ENCODE data around the gene THRA.
A peak's percentile ranks its signal among the peaks of the same experiment; 100 is the strongest.

Gene THRA, protein sequence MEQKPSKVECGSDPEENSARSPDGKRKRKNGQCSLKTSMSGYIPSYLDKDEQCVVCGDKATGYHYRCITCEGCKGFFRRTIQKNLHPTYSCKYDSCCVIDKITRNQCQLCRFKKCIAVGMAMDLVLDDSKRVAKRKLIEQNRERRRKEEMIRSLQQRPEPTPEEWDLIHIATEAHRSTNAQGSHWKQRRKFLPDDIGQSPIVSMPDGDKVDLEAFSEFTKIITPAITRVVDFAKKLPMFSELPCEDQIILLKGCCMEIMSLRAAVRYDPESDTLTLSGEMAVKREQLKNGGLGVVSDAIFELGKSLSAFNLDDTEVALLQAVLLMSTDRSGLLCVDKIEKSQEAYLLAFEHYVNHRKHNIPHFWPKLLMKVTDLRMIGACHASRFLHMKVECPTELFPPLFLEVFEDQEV

GRCh38 chr17:40062329-40063186 is at the start of gene THRA:
THRA (plus strand) TSS chr17:40062965; CDS start chr17:40074489, 11,524 bp downstream.
- POLR2A ChIA-PET (ENCODE audit: low non-redundant PET): no interaction called here
- TF ChIP-seq, protein P1, sequence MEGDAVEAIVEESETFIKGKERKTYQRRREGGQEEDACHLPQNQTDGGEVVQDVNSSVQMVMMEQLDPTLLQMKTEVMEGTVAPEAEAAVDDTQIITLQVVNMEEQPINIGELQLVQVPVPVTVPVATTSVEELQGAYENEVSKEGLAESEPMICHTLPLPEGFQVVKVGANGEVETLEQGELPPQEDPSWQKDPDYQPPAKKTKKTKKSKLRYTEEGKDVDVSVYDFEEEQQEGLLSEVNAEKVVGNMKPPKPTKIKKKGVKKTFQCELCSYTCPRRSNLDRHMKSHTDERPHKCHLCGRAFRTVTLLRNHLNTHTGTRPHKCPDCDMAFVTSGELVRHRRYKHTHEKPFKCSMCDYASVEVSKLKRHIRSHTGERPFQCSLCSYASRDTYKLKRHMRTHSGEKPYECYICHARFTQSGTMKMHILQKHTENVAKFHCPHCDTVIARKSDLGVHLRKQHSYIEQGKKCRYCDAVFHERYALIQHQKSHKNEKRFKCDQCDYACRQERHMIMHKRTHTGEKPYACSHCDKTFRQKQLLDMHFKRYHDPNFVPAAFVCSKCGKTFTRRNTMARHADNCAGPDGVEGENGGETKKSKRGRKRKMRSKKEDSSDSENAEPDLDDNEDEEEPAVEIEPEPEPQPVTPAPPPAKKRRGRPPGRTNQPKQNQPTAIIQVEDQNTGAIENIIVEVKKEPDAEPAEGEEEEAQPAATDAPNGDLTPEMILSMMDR (conservative IDR thresholded peaks at IDR 0.05; ENCODE audit: low read depth): peak; percentile 73
- H3K27ac ChIP-seq: peak within 1 kb of the TSS; percentile 95
- CTCF ChIA-PET: interaction anchor here (0.5 to 2.1 kb wide), 10 partner anchors 9 to 334 kb away, joined by 3 to 19 read pairs (median 3); partner anchors contain the start of genes MED24 and NR1D1
- peak; percentile 72 for DNase-seq (ENCODE audit: low spot score)

- CTCF ChIA-PET: interaction anchor here (1.1 to 4.1 kb wide), 3 partner anchors 12 to 138 kb away, joined by 3 to 57 read pairs (median 7); no protein-coding TSS in a partner anchor
- H3K27ac ChIP-seq: peak overlapping the region; percentile 99
- POLR2A ChIA-PET (ENCODE audit: low non-redundant PET): no interaction called here
- DNase-seq (ENCODE audit: low spot score): no peak
- TF ChIP-seq, protein P1 (conservative IDR thresholded peaks at IDR 0.05; ENCODE audit: low read depth): no peak
Observed at GRCh38 chr17:40014375-40014980, 48.3 kb upstream of the THRA start.

GRCh38 chr17:40015005-40015997 is 47.5 kb upstream of the THRA start, which contains the start of gene CSF3:
CSF3 (plus strand) TSS chr17:40015440; CDS start chr17:40015475, 35 bp downstream.
- no peak for DNase-seq (ENCODE audit: low spot score)
- H3K27ac ChIP-seq: peak within 1 kb of the TSS; percentile 99
- CTCF ChIA-PET: interaction anchor here (0.5 to 4.1 kb wide), 4 partner anchors 11 to 1130 kb away, joined by 3 to 57 read pairs (median 6); no protein-coding TSS in a partner anchor
- POLR2A ChIA-PET (ENCODE audit: low non-redundant PET): no interaction called here
- TF ChIP-seq, protein P1 (conservative IDR thresholded peaks at IDR 0.05; ENCODE audit: low read depth): no peak

- peak overlapping the region; percentile 99 for H3K27ac ChIP-seq
- CTCF ChIA-PET: interaction anchor here (0.5 to 4.1 kb wide), 3 partner anchors 10 to 1131 kb away, joined by 4 to 57 read pairs (median 7); no protein-coding TSS in a partner anchor
- TF ChIP-seq, protein P1 (conservative IDR thresholded peaks at IDR 0.05; ENCODE audit: low read depth): no peak
- POLR2A ChIA-PET (ENCODE audit: low non-redundant PET): no interaction called here
- DNase-seq (ENCODE audit: low spot score): no peak
Observed at GRCh38 chr17:40015998-40016985, 46.5 kb upstream of the THRA start.
